Testis (tissue), 2 donors: ENCODE data around the gene RASGRF2.

Experiments used
- POLR2A ChIP-seq: fragments of 450-650 bp; IDR thresholded peaks from one replicate; pipeline ENCODE4 v1.6.1; 2017; ENCODE audit warnings: antibody characterized with exemption, mild to moderate bottlenecking, moderate library complexity
- TF ChIP-seq, protein P1 (sequence below), 3 experiments: fragments of 450-650 bp in 2 of 3; fragments of 200-600 bp in 1 of 3; sonication (generic) in 1 of 3; IDR thresholded peaks; one replicate each; pipeline ENCODE4 v1.5.1; 2016 to 2019; ENCODE audit warnings: antibody characterized with exemption in 3 of 3, mild to moderate bottlenecking in 2 of 3, moderate library complexity in 1 of 3

GRCh38 chr5:81021951-81022687 lies 62.0 kb downstream of the RASGRF2 start:
- no peak for TF ChIP-seq POLR2A
- TF ChIP-seq, protein P1, sequence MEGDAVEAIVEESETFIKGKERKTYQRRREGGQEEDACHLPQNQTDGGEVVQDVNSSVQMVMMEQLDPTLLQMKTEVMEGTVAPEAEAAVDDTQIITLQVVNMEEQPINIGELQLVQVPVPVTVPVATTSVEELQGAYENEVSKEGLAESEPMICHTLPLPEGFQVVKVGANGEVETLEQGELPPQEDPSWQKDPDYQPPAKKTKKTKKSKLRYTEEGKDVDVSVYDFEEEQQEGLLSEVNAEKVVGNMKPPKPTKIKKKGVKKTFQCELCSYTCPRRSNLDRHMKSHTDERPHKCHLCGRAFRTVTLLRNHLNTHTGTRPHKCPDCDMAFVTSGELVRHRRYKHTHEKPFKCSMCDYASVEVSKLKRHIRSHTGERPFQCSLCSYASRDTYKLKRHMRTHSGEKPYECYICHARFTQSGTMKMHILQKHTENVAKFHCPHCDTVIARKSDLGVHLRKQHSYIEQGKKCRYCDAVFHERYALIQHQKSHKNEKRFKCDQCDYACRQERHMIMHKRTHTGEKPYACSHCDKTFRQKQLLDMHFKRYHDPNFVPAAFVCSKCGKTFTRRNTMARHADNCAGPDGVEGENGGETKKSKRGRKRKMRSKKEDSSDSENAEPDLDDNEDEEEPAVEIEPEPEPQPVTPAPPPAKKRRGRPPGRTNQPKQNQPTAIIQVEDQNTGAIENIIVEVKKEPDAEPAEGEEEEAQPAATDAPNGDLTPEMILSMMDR (IDR thresholded peaks at IDR 0.05), result no peak
